Measurements from ENCODE around the gene FAIM. TPM values are rescaled to one million over a fixed set of nuclear protein-coding genes. Genes with fewer than 3 reads are reported as not detected.

FAIM gene
- total RNA-seq, 5 donors from 2014 or later (not counting 1 experiment from before 2014, with no cell fraction given), result 2.9 to 4.8 (median 3.0) TPM

DNA sequence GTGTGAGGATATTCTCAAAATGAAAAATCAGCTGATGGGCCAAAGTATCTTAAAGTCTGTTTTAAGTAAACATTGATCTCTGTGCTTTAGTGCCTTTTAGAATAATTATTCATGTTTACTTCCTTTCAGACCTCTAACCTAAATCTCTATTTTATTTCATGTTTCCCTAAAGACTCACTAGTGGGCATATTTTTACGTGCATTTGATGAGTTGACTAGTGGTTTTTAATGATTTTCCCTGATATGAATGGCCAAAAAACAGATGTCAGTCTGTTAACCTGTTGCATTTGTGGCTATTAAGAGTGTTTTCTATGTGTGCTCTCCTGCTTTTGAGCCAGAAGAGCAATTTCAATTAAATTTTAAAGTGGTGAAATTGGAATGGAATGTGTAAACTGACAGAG, 6.9 kb downstream of the FAIM start:
- no peak overlapping the region for H3K27ac Mint-ChIP-seq
- ATAC-seq (replicated peaks in 1 of 4), result no peak
- H3K4me3 Mint-ChIP-seq, result no peak overlapping the region
- POLR2A ChIA-PET, result no interaction called here
- no peak overlapping the region for H3K27ac ChIP-seq (ENCODE audit: low read length)
- CTCF ChIA-PET, result interaction anchor here in 1 of 2 donors (0.6 kb wide), 1 partner anchor 24 kb away, joined by 3 read pairs; no protein-coding TSS in a partner anchor
- H3K9me3 Mint-ChIP-seq, result no peaks in the 10 kb centered on the region
- H3K4me1 Mint-ChIP-seq, result peaks cover 0 to 3% (median 0%) of the 10 kb centered on the region in 3 donors
- no peaks in the 10 kb centered on the region for H3K9me3 ChIP-seq
- H3K27me3 Mint-ChIP-seq, result no peaks in the 10 kb centered on the region
- no peaks in the 10 kb centered on the region for H3K36me3 Mint-ChIP-seq
- no peaks in the 10 kb centered on the region for H3K4me1 ChIP-seq (ENCODE audit: control insufficient read depth in 1 of 2, extremely low read depth in 1 of 2, insufficient read depth in 2 of 2, low read length in 2 of 2)
- no peak for DNase-seq
- WGBS (ENCODE audit: insufficient coverage), result 100% methylated on average over 1 of the region's 1 CpG
- no peak overlapping the region for H3K4me3 ChIP-seq (ENCODE audit: control insufficient read depth in 1 of 2, extremely low read depth in 1 of 2, low read length in 1 of 2)
- no peaks in the 10 kb centered on the region for H3K36me3 ChIP-seq (ENCODE audit: control insufficient read depth in 2 of 2, extremely low read depth in 1 of 2, insufficient read depth in 1 of 2, low read length in 1 of 2)
- no peaks in the 10 kb centered on the region for H3K27me3 ChIP-seq (replicated peaks in 1 of 2; ENCODE audit: control insufficient read depth in 2 of 2, extremely low read depth in 1 of 2, insufficient read depth in 2 of 2, low read length in 1 of 2)

DNA sequence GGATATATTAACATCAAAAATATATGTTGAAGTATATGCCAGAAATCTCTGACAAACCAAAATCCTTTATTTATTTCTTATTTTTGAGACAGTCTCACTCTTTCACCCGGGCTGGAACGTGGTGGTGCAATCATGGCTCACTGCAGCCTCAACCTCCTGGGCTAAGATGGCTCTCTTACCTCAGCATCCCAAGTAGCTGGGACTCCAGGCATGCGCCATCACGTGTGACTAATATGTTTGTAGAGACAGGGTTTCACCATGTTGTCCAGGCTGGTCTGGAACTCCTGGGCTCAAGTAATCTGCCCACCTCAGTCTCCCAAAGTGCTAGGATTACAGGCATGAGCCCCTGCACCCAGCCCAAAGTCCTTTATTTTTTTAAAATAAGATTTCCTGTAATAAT, 11.9 kb downstream of the FAIM start:
- Mint-ChIP-seq H3K9me3 (no peaks in the 10 kb centered on the region), H3K36me3 (peaks cover 7% of the 10 kb centered on the region), H3K4me1 (no peaks in the 10 kb centered on the region), H3K4me3 (no peak overlapping the region), H3K27me3 (no peaks in the 10 kb centered on the region), H3K27ac (no peak overlapping the region)
- ATAC-seq (replicated peaks in 1 of 4), result no peak
- ChIA-PET CTCF (interaction anchor here in 1 of 2 donors (0.6 kb wide), 1 partner anchor 300 kb away, joined by 3 read pairs; no protein-coding TSS in a partner anchor), POLR2A (interaction anchor here in 1 of 2 donors (0.6 kb wide), 1 partner anchor 295 kb away, joined by 3 read pairs; no protein-coding TSS in a partner anchor)
- H3K4me1 ChIP-seq (ENCODE audit: control insufficient read depth in 1 of 2, extremely low read depth in 1 of 2, insufficient read depth in 2 of 2, low read length in 2 of 2), result no peaks in the 10 kb centered on the region
- H3K36me3 ChIP-seq (ENCODE audit: control insufficient read depth in 2 of 2, extremely low read depth in 1 of 2, insufficient read depth in 1 of 2, low read length in 1 of 2), result no peaks in the 10 kb centered on the region
- no peak overlapping the region for H3K4me3 ChIP-seq (ENCODE audit: control insufficient read depth in 1 of 2, extremely low read depth in 1 of 2, low read length in 1 of 2)
- no peaks in the 10 kb centered on the region for H3K9me3 ChIP-seq
- no peaks in the 10 kb centered on the region for H3K27me3 ChIP-seq (replicated peaks in 1 of 2; ENCODE audit: control insufficient read depth in 2 of 2, extremely low read depth in 1 of 2, insufficient read depth in 2 of 2, low read length in 1 of 2)
- no peak overlapping the region for H3K27ac ChIP-seq (ENCODE audit: low read length)
- no peak for DNase-seq
- WGBS (ENCODE audit: insufficient coverage), result 82% methylated on average over 2 of the region's 4 CpGs

DNA sequence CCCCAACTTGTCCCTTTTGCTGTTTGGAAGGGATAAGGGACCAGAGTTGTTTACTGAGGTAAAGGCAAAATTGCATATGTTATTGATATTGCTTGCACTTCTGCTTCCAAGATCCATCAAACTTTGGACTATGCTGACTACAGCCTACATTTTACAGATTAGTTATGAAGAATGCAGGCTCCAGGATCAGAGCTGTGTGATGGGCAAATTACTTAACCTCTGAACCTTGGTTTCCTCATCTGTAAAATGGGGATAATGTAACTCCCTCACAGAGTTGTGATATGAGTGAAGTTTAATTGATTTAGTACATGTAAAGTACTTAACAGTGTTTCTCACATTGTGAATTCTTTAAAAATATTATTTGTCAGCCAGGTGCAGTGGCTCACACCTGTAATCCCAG, 15.9 kb downstream of the FAIM start:
- H3K27me3 Mint-ChIP-seq, result no peaks in the 10 kb centered on the region

DNA sequence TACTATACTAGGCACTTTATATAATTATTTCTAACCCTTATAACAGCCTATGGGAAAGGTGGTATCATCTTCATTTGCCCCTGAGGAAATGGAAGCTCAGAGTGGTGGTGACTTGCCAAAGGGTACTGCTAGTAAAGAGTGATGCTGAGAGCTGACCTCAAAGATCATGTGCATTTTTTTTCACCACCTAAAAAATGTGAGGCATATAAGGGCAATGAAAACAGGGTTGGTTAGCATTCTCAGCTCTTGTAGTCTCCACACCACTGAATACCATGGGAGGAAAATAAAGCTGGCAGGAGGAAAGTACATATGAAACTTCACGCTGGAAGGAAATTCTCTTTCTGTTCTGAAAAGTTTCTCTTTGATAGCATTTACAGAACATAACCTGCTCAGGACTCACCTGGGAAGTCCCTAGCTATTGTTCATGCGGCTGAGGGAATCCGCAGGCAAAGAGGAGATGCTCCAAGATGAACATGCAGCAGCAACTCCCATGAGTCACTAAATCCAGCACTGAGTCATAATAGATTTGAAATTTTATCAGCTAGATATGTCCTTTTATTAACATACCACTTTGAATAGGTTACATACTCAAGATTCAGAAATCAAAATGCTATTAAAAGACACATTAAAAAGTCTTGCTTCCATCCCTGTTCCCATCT, 17.3 kb downstream of the FAIM start:
- Mint-ChIP-seq H3K4me1 (no peaks in the 10 kb centered on the region), H3K27ac (no peak overlapping the region), H3K9me3 (no peaks in the 10 kb centered on the region), H3K4me3 (no peak overlapping the region), H3K27me3 (no peaks in the 10 kb centered on the region), H3K36me3 (peaks cover 31% of the 10 kb centered on the region)
- ChIA-PET POLR2A (no interaction called here), CTCF (interaction anchor here (0.6 to 1.3 kb wide), 3 partner anchors 69 to 297 kb away, joined by 3 read pairs; no protein-coding TSS in a partner anchor)
- no peak overlapping the region for H3K27ac ChIP-seq (ENCODE audit: low read length)
- H3K36me3 ChIP-seq (ENCODE audit: control insufficient read depth in 2 of 2, extremely low read depth in 1 of 2, insufficient read depth in 1 of 2, low read length in 1 of 2), result no peaks in the 10 kb centered on the region
- no CpG with 5 or more reads among the region's 3 CpGs for WGBS (ENCODE audit: insufficient coverage)
- no peak for DNase-seq
- H3K9me3 ChIP-seq, result no peaks in the 10 kb centered on the region
- no peak for ATAC-seq (replicated peaks in 1 of 4)
- no peak overlapping the region for H3K4me3 ChIP-seq (ENCODE audit: control insufficient read depth in 1 of 2, extremely low read depth in 1 of 2, low read length in 1 of 2)
- H3K4me1 ChIP-seq (ENCODE audit: control insufficient read depth in 1 of 2, extremely low read depth in 1 of 2, insufficient read depth in 2 of 2, low read length in 2 of 2), result no peaks in the 10 kb centered on the region
- H3K27me3 ChIP-seq (replicated peaks in 1 of 2; ENCODE audit: control insufficient read depth in 2 of 2, extremely low read depth in 1 of 2, insufficient read depth in 2 of 2, low read length in 1 of 2), result no peaks in the 10 kb centered on the region

More for the DNA sequence above, 15.9 kb downstream of the FAIM start:
- Mint-ChIP-seq H3K27ac (no peak overlapping the region), H3K9me3 (no peaks in the 10 kb centered on the region), H3K4me1 (no peaks in the 10 kb centered on the region), H3K36me3 (peaks cover 22% of the 10 kb centered on the region), H3K4me3 (no peak overlapping the region)
- Histone ChIP-seq H3K4me3 (ENCODE audit: control insufficient read depth in 1 of 2, extremely low read depth in 1 of 2, low read length in 1 of 2) (no peak overlapping the region), H3K27me3 (replicated peaks in 1 of 2; ENCODE audit: control insufficient read depth in 2 of 2, extremely low read depth in 1 of 2, insufficient read depth in 2 of 2, low read length in 1 of 2) (no peaks in the 10 kb centered on the region), H3K9me3 (no peaks in the 10 kb centered on the region), H3K36me3 (ENCODE audit: control insufficient read depth in 2 of 2, extremely low read depth in 1 of 2, insufficient read depth in 1 of 2, low read length in 1 of 2) (no peaks in the 10 kb centered on the region), H3K4me1 (ENCODE audit: control insufficient read depth in 1 of 2, extremely low read depth in 1 of 2, insufficient read depth in 2 of 2, low read length in 2 of 2) (no peaks in the 10 kb centered on the region), H3K27ac (ENCODE audit: low read length) (no peak overlapping the region)
- CTCF ChIA-PET, result no interaction called here
- no peak for ATAC-seq (replicated peaks in 1 of 4)
- DNase-seq, result no peak
- POLR2A ChIA-PET, result no interaction called here

DNA sequence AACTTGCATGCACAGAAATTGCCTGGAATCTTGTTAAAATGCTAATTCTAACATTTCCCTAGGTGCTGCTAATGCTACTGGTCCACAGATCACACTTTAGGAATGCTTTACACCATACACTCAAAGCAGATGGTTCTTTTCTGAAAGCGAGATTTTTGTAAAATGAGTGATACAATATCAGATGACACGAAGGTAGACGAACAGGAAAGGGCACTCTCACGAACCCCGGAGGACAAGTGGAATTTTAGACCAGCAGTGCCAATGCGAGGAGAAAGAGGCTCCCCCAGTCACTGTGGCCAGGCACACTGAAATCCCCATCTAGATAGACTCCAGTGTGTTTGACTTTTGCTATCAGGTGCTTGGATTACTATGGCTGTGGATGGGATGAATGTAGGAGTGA, 21.0 kb downstream of the FAIM start:
- ChIA-PET POLR2A (no interaction called here), CTCF (no interaction called here)
- DNase-seq, result no peak
- no peak for ATAC-seq (replicated peaks in 1 of 4)
- H3K4me3 ChIP-seq (ENCODE audit: control insufficient read depth in 1 of 2, extremely low read depth in 1 of 2, low read length in 1 of 2), result no peak overlapping the region
- H3K9me3 Mint-ChIP-seq, result no peaks in the 10 kb centered on the region
- H3K27ac Mint-ChIP-seq, result no peak overlapping the region
- peaks cover 35% of the 10 kb centered on the region for H3K36me3 Mint-ChIP-seq
- H3K4me1 ChIP-seq (ENCODE audit: control insufficient read depth in 1 of 2, extremely low read depth in 1 of 2, insufficient read depth in 2 of 2, low read length in 2 of 2), result no peaks in the 10 kb centered on the region
- H3K27ac ChIP-seq (ENCODE audit: low read length), result no peak overlapping the region
- H3K4me3 Mint-ChIP-seq, result no peak overlapping the region
- no peaks in the 10 kb centered on the region for H3K4me1 Mint-ChIP-seq
- WGBS (ENCODE audit: insufficient coverage), result 81% methylated on average over 4 of the region's 6 CpGs
- no peaks in the 10 kb centered on the region for H3K27me3 ChIP-seq (replicated peaks in 1 of 2; ENCODE audit: control insufficient read depth in 2 of 2, extremely low read depth in 1 of 2, insufficient read depth in 2 of 2, low read length in 1 of 2)
- peaks cover 0 to 3% of the 10 kb centered on the region in 2 donors for H3K36me3 ChIP-seq (ENCODE audit: control insufficient read depth in 2 of 2, extremely low read depth in 1 of 2, insufficient read depth in 1 of 2, low read length in 1 of 2)
- H3K27me3 Mint-ChIP-seq, result no peaks in the 10 kb centered on the region
- no peaks in the 10 kb centered on the region for H3K9me3 ChIP-seq

DNA sequence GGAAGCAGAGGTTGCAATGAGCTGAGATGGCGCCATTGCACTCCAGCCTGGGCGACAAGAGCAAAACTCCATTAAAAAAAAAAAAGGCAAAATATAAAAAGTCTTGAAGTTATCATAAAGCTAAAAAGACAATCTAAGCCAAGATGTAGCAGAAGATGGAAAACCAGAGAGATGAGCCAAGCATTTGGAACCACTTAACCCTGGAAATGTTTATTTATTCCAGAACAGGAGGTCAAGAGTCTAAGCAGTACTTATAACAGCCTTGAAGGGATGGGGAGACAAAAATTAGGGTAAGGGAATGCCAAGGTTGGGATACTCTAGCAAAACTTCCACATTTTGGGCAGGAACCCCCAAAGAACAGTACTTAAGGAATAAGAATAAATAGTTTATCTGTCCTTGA, 30.1 kb downstream of the FAIM start:
- H3K27me3 Mint-ChIP-seq, result no peaks in the 10 kb centered on the region
- H3K36me3 Mint-ChIP-seq, result peaks cover 11% of the 10 kb centered on the region
- Histone ChIP-seq H3K4me1 (ENCODE audit: control insufficient read depth in 1 of 2, extremely low read depth in 1 of 2, insufficient read depth in 2 of 2, low read length in 2 of 2) (no peaks in the 10 kb centered on the region), H3K27me3 (replicated peaks in 1 of 2; ENCODE audit: control insufficient read depth in 2 of 2, extremely low read depth in 1 of 2, insufficient read depth in 2 of 2, low read length in 1 of 2) (no peaks in the 10 kb centered on the region), H3K4me3 (ENCODE audit: control insufficient read depth in 1 of 2, extremely low read depth in 1 of 2, low read length in 1 of 2) (no peak overlapping the region), H3K36me3 (ENCODE audit: control insufficient read depth in 2 of 2, extremely low read depth in 1 of 2, insufficient read depth in 1 of 2, low read length in 1 of 2) (peaks cover 0 to 1% of the 10 kb centered on the region in 2 donors), H3K9me3 (no peaks in the 10 kb centered on the region), H3K27ac (ENCODE audit: low read length) (no peak overlapping the region)
- no peak overlapping the region for H3K27ac Mint-ChIP-seq
- H3K4me3 Mint-ChIP-seq, result no peak overlapping the region
- no peaks in the 10 kb centered on the region for H3K4me1 Mint-ChIP-seq
- CTCF ChIA-PET, result interaction anchor here in 1 of 2 donors (0.6 kb wide), 1 partner anchor 31 kb away, joined by 3 read pairs; no protein-coding TSS in a partner anchor
- DNase-seq (no peak), ATAC-seq (replicated peaks in 1 of 4) (no peak)
- peaks cover 21 to 40% (median 21%) of the 10 kb centered on the region in 3 donors for H3K9me3 Mint-ChIP-seq
- WGBS (ENCODE audit: insufficient coverage), result no CpG with 5 or more reads among the region's 2 CpGs
- POLR2A ChIA-PET, result interaction anchor here in 1 of 2 donors (0.6 kb wide), 1 partner anchor 81 kb away, joined by 6 read pairs; no protein-coding TSS in a partner anchor

Data from T-cell (primary cell).